ENCODE measurements around the gene TTI1.

GRCh38 chr20:37988306-37988954, 44.8 kb downstream of the TTI1 start:
- TF ChIP-seq CTCF (IDR thresholded peaks at IDR 0.05): no peak
- no peak for TF ChIP-seq ZFX (IDR thresholded peaks at IDR 0.05; ENCODE audit: borderline replicate concordance)

Measured in 22Rv1 (cell line).